H1 (cell line): ENCODE data around the gene ST7L. TPM values are rescaled to one million over a fixed set of nuclear protein-coding genes. Genes with fewer than 3 reads are reported as not detected.

Experiments
- CTCF ChIA-PET: fragments of 300-600 bp; sonication (Branson Sonifier 250); formaldehyde crosslinking; loops from one replicate; lab custom pipeline; 2021; ENCODE audit not compliant: partially characterized antibody; lab: Charles Lee
- POLR2A ChIA-PET: fragments of 300-600 bp; sonication (Branson Sonifier 250); formaldehyde crosslinking; loops from one replicate; lab custom pipeline; 2021; ENCODE audit warnings: inconsistent platforms; ENCODE audit not compliant: partially characterized antibody; lab: Charles Lee
- DNase-seq, 2 experiments: peaks; one replicate each; pipeline versions ENCODE4 v3.0.0 to v3.0.0-alpha.2; 2010 to 2022; ENCODE audit warnings: low spot score in 2 of 2, low read depth in 1 of 2, mixed read lengths in 1 of 2
- FAIRE-seq: peaks from 2 replicates; lab custom pipeline; 2011; peaks lifted over from hg19 to GRCh38; lab: Jason Lieb, UNC
- H2AFZ ChIP-seq: 2 replicates; pipeline ENCODE4 v1.8.1; 2012; ENCODE audit warnings: low read length, inconsistent platforms
- H2AK5ac ChIP-seq: 2 replicates; pipeline ENCODE4 v1.6.1; 2013; ENCODE audit warnings: low read depth, low read length
- H2BK120ac ChIP-seq: replicated peaks from 2 replicates; pipeline ENCODE3; 2013; ENCODE audit warnings: low read depth, low read length, inconsistent platforms
- H2BK12ac ChIP-seq: 2 replicates; pipeline ENCODE4 v1.6.1; 2013; ENCODE audit warnings: low read depth, low read length
- H2BK15ac ChIP-seq: 2 replicates; pipeline ENCODE4 v1.6.1; 2013; ENCODE audit warnings: low read length
- H2BK20ac ChIP-seq: 2 replicates; pipeline ENCODE4 v1.6.1; 2013; ENCODE audit warnings: low read length
- H2BK5ac ChIP-seq: 2 replicates; pipeline ENCODE4 v1.6.1; 2013; ENCODE audit warnings: low read depth, low read length
- H3K14ac ChIP-seq: 2 replicates; pipeline ENCODE4 v1.6.1; 2013; ENCODE audit warnings: inconsistent platforms; ENCODE audit not compliant: insufficient read length
- H3K18ac ChIP-seq: 2 replicates; pipeline ENCODE4 v1.6.1; 2013; ENCODE audit warnings: low read length; ENCODE audit errors: extremely low read depth
- H3K23ac ChIP-seq: 2 replicates; pipeline ENCODE4 v1.6.1; 2013; ENCODE audit warnings: inconsistent platforms; ENCODE audit not compliant: insufficient read length
- H3K23me2 ChIP-seq: 2 replicates; pipeline ENCODE4 v1.6.1; 2013; ENCODE audit warnings: low read depth, low read length
- H3K27ac ChIP-seq: 2 replicates; pipeline ENCODE4 v1.6.1; 2011; ENCODE audit warnings: low read depth, low read length, inconsistent platforms
- H3K27me3 ChIP-seq, 4 experiments: replicated peaks in 1 of 4; 1 replicate in 1 of 4; 2 replicates in 3 of 4; pipeline versions ENCODE4 v1.6.1 to v1.8.1; 2011 to 2013; ENCODE audit warnings: low read length in 3 of 4, mild to moderate bottlenecking in 3 of 4, inconsistent platforms in 2 of 4, mixed read lengths in 2 of 4, moderate library complexity in 1 of 4; ENCODE audit not compliant: control insufficient read depth in 3 of 4, insufficient read depth in 3 of 4; ENCODE audit errors: extremely low read depth in 1 of 4
- H3K36me3 ChIP-seq, 4 experiments: 2 replicates each; pipeline versions ENCODE4 v1.6.1 to v1.8.1; 2011 to 2013; ENCODE audit warnings: mild to moderate bottlenecking in 4 of 4, low read length in 3 of 4, moderate library complexity in 2 of 4, control low read depth in 1 of 4, inconsistent platforms in 1 of 4; ENCODE audit not compliant: insufficient read depth in 4 of 4, control insufficient read depth in 2 of 4
- H3K4ac ChIP-seq: replicated peaks from 2 replicates; pipeline ENCODE3; 2013; ENCODE audit warnings: low read length, low read depth, mixed read lengths, inconsistent platforms; ENCODE audit not compliant: insufficient read length
- H3K4me1 ChIP-seq, 4 experiments: replicated peaks in 1 of 4; 1 replicate in 1 of 4; 2 replicates in 3 of 4; pipeline versions ENCODE4 v1.6.1 to v1.8.1; 2011 to 2013; ENCODE audit warnings: low read length in 3 of 4, inconsistent platforms in 2 of 4, mixed read lengths in 1 of 4; ENCODE audit not compliant: insufficient read depth in 4 of 4, control insufficient read depth in 3 of 4
- H3K4me2 ChIP-seq, 2 experiments: 2 replicates each; pipeline versions ENCODE4 v1.6.1 to v1.8.1; 2011 to 2013; ENCODE audit warnings: low read depth in 2 of 2, low read length in 2 of 2, control low read depth in 1 of 2, inconsistent platforms in 1 of 2, mild to moderate bottlenecking in 1 of 2; ENCODE audit not compliant: insufficient read depth in 1 of 2
- H3K4me3 ChIP-seq, 4 experiments: fragments of 200-600, 300-600 bp in 1 of 4; sonication (generic), shearing (Covaris generic), sonication (Bioruptor Twin) in 1 of 4; 2 replicates each; pipeline versions ENCODE4 v1.5.1 to v1.8.1; 2011 to 2016; ENCODE audit warnings: low read length in 4 of 4, low read depth in 3 of 4, control low read depth in 2 of 4, inconsistent platforms in 2 of 4, mild to moderate bottlenecking in 2 of 4, mixed read lengths in 1 of 4, moderate library complexity in 1 of 4; ENCODE audit not compliant: insufficient read depth in 2 of 4; ENCODE audit errors: extremely low read depth in 1 of 4
- H3K56ac ChIP-seq: replicated peaks from 2 replicates; pipeline ENCODE3; 2013; ENCODE audit warnings: low read depth, mild to moderate bottlenecking, mixed read lengths, low read length, inconsistent platforms; ENCODE audit not compliant: insufficient read length
- H3K79me1 ChIP-seq: 2 replicates; pipeline ENCODE4 v1.6.1; 2013; ENCODE audit warnings: low read depth, low read length, control low read depth
- H3K79me2 ChIP-seq, 2 experiments: 2 replicates each; pipeline versions ENCODE4 v1.6.1 to v1.8.1; 2012 to 2013; ENCODE audit warnings: low read length in 2 of 2, mild to moderate bottlenecking in 2 of 2, inconsistent platforms in 1 of 2; ENCODE audit not compliant: insufficient read depth in 2 of 2, control insufficient read depth in 1 of 2
- H3K9ac ChIP-seq, 4 experiments: replicated peaks in 1 of 4; 1 replicate in 1 of 4; 2 replicates in 3 of 4; pipeline versions ENCODE4 v1.6.1 to v1.8.1; 2011 to 2013; ENCODE audit warnings: low read depth in 3 of 4, low read length in 3 of 4, control low read depth in 2 of 4, mild to moderate bottlenecking in 2 of 4, moderate library complexity in 2 of 4, inconsistent platforms in 1 of 4; ENCODE audit errors: extremely low read depth in 1 of 4
- H3K9me3 ChIP-seq, 2 experiments: 2 replicates each; pipeline versions ENCODE4 v1.6.1 to v1.8.1; 2012 to 2013; ENCODE audit warnings: mild to moderate bottlenecking in 2 of 2, moderate library complexity in 2 of 2, control low read depth in 1 of 2, inconsistent platforms in 1 of 2, low read depth in 1 of 2, low read length in 1 of 2, mixed read lengths in 1 of 2; ENCODE audit not compliant: insufficient read depth in 2 of 2
- H4K20me1 ChIP-seq, 2 experiments: replicated peaks in 1 of 2; 2 replicates each; pipeline versions ENCODE3 to v1.8.1; 2011 to 2013; ENCODE audit warnings: inconsistent platforms in 2 of 2, low read length in 2 of 2, mild to moderate bottlenecking in 1 of 2; ENCODE audit not compliant: insufficient read depth in 2 of 2, control insufficient read depth in 1 of 2
- H4K5ac ChIP-seq: 2 replicates; pipeline ENCODE4 v1.6.1; 2013; ENCODE audit warnings: low read length, low read depth, mixed read lengths, inconsistent platforms; ENCODE audit not compliant: insufficient read length
- H4K8ac ChIP-seq: 2 replicates; pipeline ENCODE4 v1.8.0; 2013; ENCODE audit warnings: mild to moderate bottlenecking, moderate library complexity, low read length, inconsistent platforms; ENCODE audit not compliant: insufficient read depth; ENCODE audit errors: extremely low read depth
- H4K91ac ChIP-seq: replicated peaks from 2 replicates; pipeline ENCODE3; 2013; ENCODE audit warnings: low read length, mixed read lengths, inconsistent platforms; ENCODE audit not compliant: insufficient read length
- CBX5 ChIP-seq: fragments of 300-800, 300-1000 bp; sonication (generic); IDR thresholded peaks from 2 replicates; pipeline ENCODE4 v1.7.1; 2016; ENCODE audit warnings: antibody characterized with exemption, low read length, low read depth
- EZH2 ChIP-seq: fragments of 200-600 bp; sonication (generic); IDR thresholded peaks from 2 replicates; pipeline ENCODE4 v1.7.1; 2012; ENCODE audit warnings: low read depth, mild to moderate bottlenecking, moderate library complexity, low read length, inconsistent platforms; ENCODE audit not compliant: severe bottlenecking
- TCF12 ChIP-seq: IDR thresholded peaks from 2 replicates; pipeline ENCODE4 v1.6.1; 2011; ENCODE audit warnings: low read depth, mild to moderate bottlenecking, low read length
- USF2 ChIP-seq: IDR thresholded peaks from 2 replicates; pipeline ENCODE4 v1.6.1; 2011; ENCODE audit warnings: low read length, improper control_type of control experiment
- WGBS, 2 experiments: shearing (Covaris generic) in 1 of 2; methylation state at CpG; one replicate each; pipeline versions ENCODE4 v1.1.6 to v1.1.7; 2013 to 2015; ENCODE audit warnings: low lambda C conversion rate in 2 of 2, mixed read lengths in 2 of 2, inconsistent platforms in 1 of 2, low coverage in 1 of 2, missing lambda C conversion rate in 1 of 2; ENCODE audit not compliant: insufficient replicate concordance in 2 of 2, insufficient coverage in 1 of 2, insufficient read length in 1 of 2; ENCODE audit errors: extremely low coverage in 1 of 2, missing lambda C conversion rate in 1 of 2; 5-methylcytosine and 5-hydroxymethylcytosine counted together
- polyA plus RNA-seq, 7 experiments: library from polyadenylated mRNA; depleted of rRNA in 3 of 7; stranded (reverse) in 5 of 7; unstranded in 2 of 7; fragments of >200 nt in 5 of 7; fragments of 200-250 nt in 2 of 7; gene quantifications; 1 replicate in 5 of 7; 2 replicates in 1 of 7; 4 replicates in 1 of 7; pipeline versions ENCODE4 v1.2.1 to v1.2.3, GENCODE V29; 2011 to 2013; ENCODE audit warnings: missing spikeins in 2 of 7, mixed read lengths in 2 of 7
- total RNA-seq: library from RNA; stranded (reverse); fragmentation: NEBNext Ultra II Directional; extraction: Animal tissue kit (Norgen Biotek cat#: 25700); gene quantifications from 2 replicates; pipeline ENCODE4 v1.2.1, GENCODE V29; 2021
- TF ChIP-seq, protein P1 (sequence below), 3 experiments: IDR thresholded peaks; 1 replicate in 2 of 3; 2 replicates in 1 of 3; pipeline versions ENCODE4 v1.5.1 to v1.6.1; 2011; ENCODE audit warnings: low read length in 3 of 3, mild to moderate bottlenecking in 3 of 3, inconsistent platforms in 2 of 3, low read depth in 1 of 3, moderate library complexity in 1 of 3; ENCODE audit not compliant: insufficient read depth in 1 of 3; ENCODE audit errors: control extremely low read depth in 1 of 3

The ST7L gene
- total and polyA plus RNA-seq, 2 of the 8 experiments (the other 6 are each of a cell fraction or from before 2014, with no cell fraction given): 9.6 to 16.2 TPM

DNA sequence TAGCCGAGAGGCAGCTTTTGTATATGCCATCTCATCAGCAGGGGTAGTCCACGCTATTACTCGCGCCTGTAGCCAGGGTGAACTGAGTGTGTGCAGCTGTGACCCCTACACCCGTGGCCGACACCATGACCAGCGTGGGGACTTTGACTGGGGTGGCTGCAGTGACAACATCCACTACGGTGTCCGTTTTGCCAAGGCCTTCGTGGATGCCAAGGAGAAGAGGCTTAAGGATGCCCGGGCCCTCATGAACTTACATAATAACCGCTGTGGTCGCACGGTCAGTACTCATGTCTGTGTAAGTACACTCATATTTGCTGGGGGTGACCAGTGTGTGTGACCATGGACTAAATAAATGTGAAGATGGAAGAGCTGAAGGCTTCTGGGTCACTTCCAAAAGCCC lies 102.8 kb downstream of the ST7L start:
- H3K4me2 ChIP-seq: no peak overlapping the region
- no peak for FAIRE-seq

More for the DNA sequence above, 102.8 kb downstream of the ST7L start:
- TF ChIP-seq USF2 (no peak), EZH2 (no peak), CBX5 (no peak), TCF12 (no peak)
- TF ChIP-seq, protein P1, sequence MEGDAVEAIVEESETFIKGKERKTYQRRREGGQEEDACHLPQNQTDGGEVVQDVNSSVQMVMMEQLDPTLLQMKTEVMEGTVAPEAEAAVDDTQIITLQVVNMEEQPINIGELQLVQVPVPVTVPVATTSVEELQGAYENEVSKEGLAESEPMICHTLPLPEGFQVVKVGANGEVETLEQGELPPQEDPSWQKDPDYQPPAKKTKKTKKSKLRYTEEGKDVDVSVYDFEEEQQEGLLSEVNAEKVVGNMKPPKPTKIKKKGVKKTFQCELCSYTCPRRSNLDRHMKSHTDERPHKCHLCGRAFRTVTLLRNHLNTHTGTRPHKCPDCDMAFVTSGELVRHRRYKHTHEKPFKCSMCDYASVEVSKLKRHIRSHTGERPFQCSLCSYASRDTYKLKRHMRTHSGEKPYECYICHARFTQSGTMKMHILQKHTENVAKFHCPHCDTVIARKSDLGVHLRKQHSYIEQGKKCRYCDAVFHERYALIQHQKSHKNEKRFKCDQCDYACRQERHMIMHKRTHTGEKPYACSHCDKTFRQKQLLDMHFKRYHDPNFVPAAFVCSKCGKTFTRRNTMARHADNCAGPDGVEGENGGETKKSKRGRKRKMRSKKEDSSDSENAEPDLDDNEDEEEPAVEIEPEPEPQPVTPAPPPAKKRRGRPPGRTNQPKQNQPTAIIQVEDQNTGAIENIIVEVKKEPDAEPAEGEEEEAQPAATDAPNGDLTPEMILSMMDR (IDR thresholded peaks at IDR 0.05; ENCODE audit: control extremely low read depth in 1 of 3, insufficient read depth in 1 of 3, low read depth in 1 of 3, low read length in 3 of 3): no peak
- H2BK120ac ChIP-seq: no peak overlapping the region
- peaks cover 0 to 3% (median 0%) of the 10 kb centered on the region in 4 experiments; a peak in 1 of 7 replicates for H3K4me1 ChIP-seq
- no peak overlapping the region for H3K23ac ChIP-seq
- no peak overlapping the region for H3K27ac ChIP-seq
- H3K79me2 ChIP-seq: no peaks in the 10 kb centered on the region
- H3K4ac ChIP-seq: no peak overlapping the region
- no peak for DNase-seq
- no peak overlapping the region for H3K9ac ChIP-seq
- no peak overlapping the region for H2BK12ac ChIP-seq
- H3K79me1 ChIP-seq: no peaks in the 10 kb centered on the region
- POLR2A ChIA-PET: interaction anchor here (0.9 to 1.3 kb wide), 2 partner anchors 8 to 12 kb away, joined by 3 read pairs; no protein-coding TSS in a partner anchor
- no peak overlapping the region for H2BK5ac ChIP-seq
- H4K5ac ChIP-seq: no peak overlapping the region
- CTCF ChIA-PET: no interaction called here
- no peak overlapping the region for H4K91ac ChIP-seq
- H2BK15ac ChIP-seq: no peak overlapping the region
- H3K27me3 ChIP-seq: peaks cover 2 to 19% (median 9%) of the 10 kb centered on the region in 4 experiments
- no peak overlapping the region for H3K4me3 ChIP-seq
- H4K20me1 ChIP-seq: no peaks in the 10 kb centered on the region
- H3K23me2 ChIP-seq: no peaks in the 10 kb centered on the region
- no peak overlapping the region for H4K8ac ChIP-seq
- no peak overlapping the region for H2BK20ac ChIP-seq
- no peaks in the 10 kb centered on the region for H3K9me3 ChIP-seq
- H3K56ac ChIP-seq: no peak overlapping the region
- H3K14ac ChIP-seq: no peak overlapping the region
- no peaks in the 10 kb centered on the region for H3K36me3 ChIP-seq
- no peak overlapping the region for H2AFZ ChIP-seq
- no peak overlapping the region for H2AK5ac ChIP-seq
- H3K18ac ChIP-seq: no peak overlapping the region
- WGBS, 2 experiments: 93% methylated on average over 14 of the region's 14 CpGs; no CpG with 5 or more reads in 1 of the 2 experiments
